Measurements from ENCODE around the gene TDRD9. TPM values are rescaled to one million over a fixed set of nuclear protein-coding genes. Genes with fewer than 3 reads are reported as not detected.

TDRD9 gene
- total and polyA plus RNA-seq, 2 experiments from 2014 or later = 0.24 TPM; not detected in 1

DNA sequence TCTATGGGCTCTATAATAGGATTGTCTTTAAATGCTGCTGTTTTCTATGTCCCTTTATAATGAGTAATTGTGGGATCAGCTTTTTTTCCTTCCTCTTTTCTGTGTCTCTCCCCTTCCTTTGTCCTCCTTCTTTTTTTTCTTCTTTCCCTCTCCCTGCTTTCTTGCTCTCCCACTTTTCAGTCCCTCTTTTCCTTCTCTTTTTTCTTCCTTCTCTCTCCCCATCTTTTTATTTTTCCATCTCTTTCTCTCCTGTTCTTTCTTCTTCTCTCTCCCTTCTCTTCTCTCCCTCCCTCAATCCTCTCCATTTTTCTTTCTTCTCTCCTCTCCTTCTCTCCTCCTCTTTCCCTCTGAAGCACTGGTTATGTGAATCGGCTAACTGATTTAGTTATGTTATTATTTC, 76.6 kb downstream of the TDRD9 start (continued):
- no peak for TF ChIP-seq CTCF (conservative IDR thresholded peaks at IDR 0.05; ENCODE audit: low read depth in 2 of 2)
- no peak for TF ChIP-seq EZH2 (IDR thresholded peaks at IDR 0.05; ENCODE audit: low read depth, unreplicated experiment)

GRCh38 chr14:104005489-104005888, 77.2 kb downstream of the TDRD9 start:
- Mint-ChIP-seq H3K36me3 (ENCODE audit: low read depth) (no peaks in the 10 kb centered on the region), H3K27ac (no peak overlapping the region), H3K4me3 (no peak overlapping the region), H3K9me3 (no peaks in the 10 kb centered on the region), H3K27me3 (ENCODE audit: insufficient read depth, low read depth, poor library complexity) (peaks cover 3% of the 10 kb centered on the region), H3K4me1 (no peaks in the 10 kb centered on the region)
- no peaks in the 10 kb centered on the region for H4K20me1 ChIP-seq (replicated peaks; ENCODE audit: insufficient read depth)
- DNase-seq (ENCODE audit: low spot score) (no peak), ATAC-seq (no peak)
- no peak overlapping the region for H3K4me3 ChIP-seq
- no peak overlapping the region for H2AFZ ChIP-seq
- no peak overlapping the region for H3K27ac ChIP-seq (ENCODE audit: low read depth)
- H3K4me2 ChIP-seq = no peak overlapping the region
- H3K27me3 ChIP-seq (ENCODE audit: insufficient read depth) = no peaks in the 10 kb centered on the region
- H3K4me1 ChIP-seq (ENCODE audit: insufficient read depth) = no peaks in the 10 kb centered on the region
- H3K36me3 ChIP-seq (ENCODE audit: insufficient read depth) = no peaks in the 10 kb centered on the region
- H3F3A ChIP-seq (replicated peaks; ENCODE audit: low read depth) = no peaks in the 10 kb centered on the region
- no peaks in the 10 kb centered on the region for H3K9me2 ChIP-seq (ENCODE audit: insufficient read depth)
- H3K79me2 ChIP-seq (replicated peaks; ENCODE audit: insufficient read depth) = no peaks in the 10 kb centered on the region
- TF ChIP-seq ETS1 (IDR thresholded peaks at IDR 0.05) = no peak
- TF ChIP-seq CREB1 (CRISPR knock-in tag; IDR thresholded peaks at IDR 0.05; ENCODE audit: low read depth) = no peak
- TF ChIP-seq, protein P1, sequence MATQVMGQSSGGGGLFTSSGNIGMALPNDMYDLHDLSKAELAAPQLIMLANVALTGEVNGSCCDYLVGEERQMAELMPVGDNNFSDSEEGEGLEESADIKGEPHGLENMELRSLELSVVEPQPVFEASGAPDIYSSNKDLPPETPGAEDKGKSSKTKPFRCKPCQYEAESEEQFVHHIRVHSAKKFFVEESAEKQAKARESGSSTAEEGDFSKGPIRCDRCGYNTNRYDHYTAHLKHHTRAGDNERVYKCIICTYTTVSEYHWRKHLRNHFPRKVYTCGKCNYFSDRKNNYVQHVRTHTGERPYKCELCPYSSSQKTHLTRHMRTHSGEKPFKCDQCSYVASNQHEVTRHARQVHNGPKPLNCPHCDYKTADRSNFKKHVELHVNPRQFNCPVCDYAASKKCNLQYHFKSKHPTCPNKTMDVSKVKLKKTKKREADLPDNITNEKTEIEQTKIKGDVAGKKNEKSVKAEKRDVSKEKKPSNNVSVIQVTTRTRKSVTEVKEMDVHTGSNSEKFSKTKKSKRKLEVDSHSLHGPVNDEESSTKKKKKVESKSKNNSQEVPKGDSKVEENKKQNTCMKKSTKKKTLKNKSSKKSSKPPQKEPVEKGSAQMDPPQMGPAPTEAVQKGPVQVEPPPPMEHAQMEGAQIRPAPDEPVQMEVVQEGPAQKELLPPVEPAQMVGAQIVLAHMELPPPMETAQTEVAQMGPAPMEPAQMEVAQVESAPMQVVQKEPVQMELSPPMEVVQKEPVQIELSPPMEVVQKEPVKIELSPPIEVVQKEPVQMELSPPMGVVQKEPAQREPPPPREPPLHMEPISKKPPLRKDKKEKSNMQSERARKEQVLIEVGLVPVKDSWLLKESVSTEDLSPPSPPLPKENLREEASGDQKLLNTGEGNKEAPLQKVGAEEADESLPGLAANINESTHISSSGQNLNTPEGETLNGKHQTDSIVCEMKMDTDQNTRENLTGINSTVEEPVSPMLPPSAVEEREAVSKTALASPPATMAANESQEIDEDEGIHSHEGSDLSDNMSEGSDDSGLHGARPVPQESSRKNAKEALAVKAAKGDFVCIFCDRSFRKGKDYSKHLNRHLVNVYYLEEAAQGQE (IDR thresholded peaks at IDR 0.05; ENCODE audit: unreplicated experiment) = no peak
- TF ChIP-seq ZNF114 (CRISPR knock-in tag; IDR thresholded peaks at IDR 0.05) = no peak
- TF ChIP-seq NANOG (IDR thresholded peaks at IDR 0.05; ENCODE audit: borderline replicate concordance) = no peak
- TF ChIP-seq STAT1 (IDR thresholded peaks at IDR 0.05; ENCODE audit: unreplicated experiment) = no peak
- TF ChIP-seq EZH2 (IDR thresholded peaks at IDR 0.05; ENCODE audit: low read depth, unreplicated experiment) = no peak
- TF ChIP-seq CTCF (conservative IDR thresholded peaks at IDR 0.05; ENCODE audit: low read depth in 2 of 2) = no peak
- TF ChIP-seq, protein P2, sequence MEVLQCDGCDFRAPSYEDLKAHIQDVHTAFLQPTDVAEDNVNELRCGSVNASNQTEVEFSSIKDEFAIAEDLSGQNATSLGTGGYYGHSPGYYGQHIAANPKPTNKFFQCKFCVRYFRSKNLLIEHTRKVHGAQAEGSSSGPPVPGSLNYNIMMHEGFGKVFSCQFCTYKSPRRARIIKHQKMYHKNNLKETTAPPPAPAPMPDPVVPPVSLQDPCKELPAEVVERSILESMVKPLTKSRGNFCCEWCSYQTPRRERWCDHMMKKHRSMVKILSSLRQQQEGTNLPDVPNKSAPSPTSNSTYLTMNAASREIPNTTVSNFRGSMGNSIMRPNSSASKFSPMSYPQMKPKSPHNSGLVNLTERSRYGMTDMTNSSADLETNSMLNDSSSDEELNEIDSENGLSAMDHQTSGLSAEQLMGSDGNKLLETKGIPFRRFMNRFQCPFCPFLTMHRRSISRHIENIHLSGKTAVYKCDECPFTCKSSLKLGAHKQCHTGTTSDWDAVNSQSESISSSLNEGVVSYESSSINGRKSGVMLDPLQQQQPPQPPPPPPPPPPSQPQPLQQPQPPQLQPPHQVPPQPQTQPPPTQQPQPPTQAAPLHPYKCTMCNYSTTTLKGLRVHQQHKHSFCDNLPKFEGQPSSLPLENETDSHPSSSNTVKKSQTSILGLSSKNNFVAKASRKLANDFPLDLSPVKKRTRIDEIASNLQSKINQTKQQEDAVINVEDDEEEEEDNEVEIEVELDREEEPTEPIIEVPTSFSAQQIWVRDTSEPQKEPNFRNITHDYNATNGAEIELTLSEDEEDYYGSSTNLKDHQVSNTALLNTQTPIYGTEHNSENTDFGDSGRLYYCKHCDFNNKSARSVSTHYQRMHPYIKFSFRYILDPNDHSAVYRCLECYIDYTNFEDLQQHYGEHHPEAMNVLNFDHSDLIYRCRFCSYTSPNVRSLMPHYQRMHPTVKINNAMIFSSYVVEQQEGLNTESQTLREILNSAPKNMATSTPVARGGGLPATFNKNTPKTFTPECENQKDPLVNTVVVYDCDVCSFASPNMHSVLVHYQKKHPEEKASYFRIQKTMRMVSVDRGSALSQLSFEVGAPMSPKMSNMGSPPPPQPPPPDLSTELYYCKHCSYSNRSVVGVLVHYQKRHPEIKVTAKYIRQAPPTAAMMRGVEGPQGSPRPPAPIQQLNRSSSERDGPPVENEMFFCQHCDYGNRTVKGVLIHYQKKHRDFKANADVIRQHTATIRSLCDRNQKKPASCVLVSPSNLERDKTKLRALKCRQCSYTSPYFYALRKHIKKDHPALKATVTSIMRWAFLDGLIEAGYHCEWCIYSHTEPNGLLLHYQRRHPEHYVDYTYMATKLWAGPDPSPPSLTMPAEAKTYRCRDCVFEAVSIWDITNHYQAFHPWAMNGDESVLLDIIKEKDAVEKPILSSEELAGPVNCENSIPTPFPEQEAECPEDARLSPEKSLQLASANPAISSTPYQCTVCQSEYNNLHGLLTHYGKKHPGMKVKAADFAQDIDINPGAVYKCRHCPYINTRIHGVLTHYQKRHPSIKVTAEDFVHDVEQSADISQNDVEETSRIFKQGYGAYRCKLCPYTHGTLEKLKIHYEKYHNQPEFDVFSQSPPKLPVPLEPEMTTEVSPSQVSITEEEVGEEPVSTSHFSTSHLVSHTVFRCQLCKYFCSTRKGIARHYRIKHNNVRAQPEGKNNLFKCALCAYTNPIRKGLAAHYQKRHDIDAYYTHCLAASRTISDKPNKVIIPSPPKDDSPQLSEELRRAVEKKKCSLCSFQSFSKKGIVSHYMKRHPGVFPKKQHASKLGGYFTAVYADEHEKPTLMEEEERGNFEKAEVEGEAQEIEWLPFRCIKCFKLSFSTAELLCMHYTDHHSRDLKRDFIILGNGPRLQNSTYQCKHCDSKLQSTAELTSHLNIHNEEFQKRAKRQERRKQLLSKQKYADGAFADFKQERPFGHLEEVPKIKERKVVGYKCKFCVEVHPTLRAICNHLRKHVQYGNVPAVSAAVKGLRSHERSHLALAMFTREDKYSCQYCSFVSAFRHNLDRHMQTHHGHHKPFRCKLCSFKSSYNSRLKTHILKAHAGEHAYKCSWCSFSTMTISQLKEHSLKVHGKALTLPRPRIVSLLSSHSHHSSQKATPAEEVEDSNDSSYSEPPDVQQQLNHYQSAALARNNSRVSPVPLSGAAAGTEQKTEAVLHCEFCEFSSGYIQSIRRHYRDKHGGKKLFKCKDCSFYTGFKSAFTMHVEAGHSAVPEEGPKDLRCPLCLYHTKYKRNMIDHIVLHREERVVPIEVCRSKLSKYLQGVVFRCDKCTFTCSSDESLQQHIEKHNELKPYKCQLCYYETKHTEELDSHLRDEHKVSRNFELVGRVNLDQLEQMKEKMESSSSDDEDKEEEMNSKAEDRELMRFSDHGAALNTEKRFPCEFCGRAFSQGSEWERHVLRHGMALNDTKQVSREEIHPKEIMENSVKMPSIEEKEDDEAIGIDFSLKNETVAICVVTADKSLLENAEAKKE (CRISPR knock-in tag; IDR thresholded peaks at IDR 0.05) = no peak
- no peak for TF ChIP-seq JUNB (IDR thresholded peaks at IDR 0.05; ENCODE audit: unreplicated experiment)

Measured in GM23338 (cell line).